ENCODE measurements around the gene SEMA3B. TPM values are rescaled to one million over a fixed set of nuclear protein-coding genes. Genes with fewer than 3 reads are reported as not detected.
A peak's percentile ranks its signal among the peaks of the same experiment; 100 is the strongest.

The SEMA3B gene
- total RNA-seq, 1 donor from 2014 or later, result 179 TPM

GRCh38 chr3:50256978-50257890, 11.7 kb upstream of the SEMA3B start:
- Mint-ChIP-seq H3K4me3 (no peak overlapping the region), H3K27me3 (ENCODE audit: low read depth) (no peaks in the 10 kb centered on the region), H3K9me3 (no peaks in the 10 kb centered on the region), H3K27ac (peak overlapping the region; percentile 76), H3K4me1 (peaks cover 18% of the 10 kb centered on the region), H3K36me3 (peaks cover 13% of the 10 kb centered on the region)
- no peak for DNase-seq (ENCODE audit: low spot score in 2 of 2, unreplicated experiment in 2 of 2)
- TF ChIP-seq CTCF (IDR thresholded peaks at IDR 0.05; ENCODE audit: unreplicated experiment), result peak; percentile 34

- Mint-ChIP-seq H3K4me1 (peaks cover 21% of the 10 kb centered on the region), H3K27ac (peak overlapping the region; percentile 79), H3K4me3 (no peak overlapping the region), H3K27me3 (ENCODE audit: low read depth) (no peaks in the 10 kb centered on the region), H3K36me3 (peaks cover 13% of the 10 kb centered on the region), H3K9me3 (no peaks in the 10 kb centered on the region)
- no peak for TF ChIP-seq CTCF (IDR thresholded peaks at IDR 0.05; ENCODE audit: unreplicated experiment)
- no peak for DNase-seq (ENCODE audit: low spot score in 2 of 2, unreplicated experiment in 2 of 2)
Measured at GRCh38 chr3:50258029-50258680, 10.8 kb upstream of the SEMA3B start.

- DNase-seq (ENCODE audit: low spot score in 2 of 2, unreplicated experiment in 2 of 2), result no peak
- no peak for TF ChIP-seq CTCF (IDR thresholded peaks at IDR 0.05; ENCODE audit: unreplicated experiment)
- Mint-ChIP-seq H3K27ac (peak overlapping the region; percentile 93), H3K27me3 (ENCODE audit: low read depth) (no peaks in the 10 kb centered on the region), H3K9me3 (no peaks in the 10 kb centered on the region), H3K36me3 (peaks cover 11% of the 10 kb centered on the region), H3K4me3 (no peak overlapping the region), H3K4me1 (peaks cover 24% of the 10 kb centered on the region)
Measured at GRCh38 chr3:50258979-50259378, 10.0 kb upstream of the SEMA3B start.

GRCh38 chr3:50259432-50260026, 9.4 kb upstream of the SEMA3B start:
- Mint-ChIP-seq H3K9me3 (no peaks in the 10 kb centered on the region), H3K36me3 (peaks cover 11% of the 10 kb centered on the region), H3K4me1 (peaks cover 30% of the 10 kb centered on the region), H3K27ac (peak overlapping the region; percentile 93), H3K27me3 (ENCODE audit: low read depth) (no peaks in the 10 kb centered on the region), H3K4me3 (peak overlapping the region; percentile 63)
- no peak for DNase-seq (ENCODE audit: low spot score in 2 of 2, unreplicated experiment in 2 of 2)
- TF ChIP-seq CTCF (IDR thresholded peaks at IDR 0.05; ENCODE audit: unreplicated experiment), result no peak

GRCh38 chr3:50260027-50260941, 8.7 kb upstream of the SEMA3B start:
- H3K27ac Mint-ChIP-seq, result peak overlapping the region; percentile 100
- peaks cover 11% of the 10 kb centered on the region for H3K36me3 Mint-ChIP-seq
- H3K4me3 Mint-ChIP-seq, result peak overlapping the region; percentile 64
- DNase-seq (ENCODE audit: low spot score in 2 of 2, unreplicated experiment in 2 of 2), result peak; percentile 87 to 96
- no peaks in the 10 kb centered on the region for H3K9me3 Mint-ChIP-seq
- H3K4me1 Mint-ChIP-seq, result peaks cover 35% of the 10 kb centered on the region
- H3K27me3 Mint-ChIP-seq (ENCODE audit: low read depth), result no peaks in the 10 kb centered on the region
- peak; percentile 100 for TF ChIP-seq CTCF (IDR thresholded peaks at IDR 0.05; ENCODE audit: unreplicated experiment)

Data from mesothelial cell of epicardium (in vitro differentiated cells).